Endothelial cell of umbilical vein (primary cell): ENCODE data around the gene COMMD2. TPM values are rescaled to one million over a fixed set of nuclear protein-coding genes. Genes with fewer than 3 reads are reported as not detected.

Experiments
- BruUV-seq: library from RNA; stranded (reverse); fragments of 400-500 nt; replicated peaks from 2 replicates; lab custom pipeline; 2021; lab: Mats Ljungman, UMichigan
- CTCF ChIA-PET: fragments of 300-600, 350-600 bp; sonication (Branson Sonifier 250); formaldehyde crosslinking; loops from one replicate; lab custom pipeline; 2021; ENCODE audit warnings: antibody characterized with exemption, inconsistent platforms; lab: Charles Lee
- POLR2A ChIA-PET: fragments of 300-600, 350-600 bp; sonication (Branson Sonifier 250); formaldehyde crosslinking; loops from one replicate; lab custom pipeline; 2021; ENCODE audit warnings: antibody characterized with exemption, inconsistent platforms; lab: Charles Lee
- DNase-seq: peaks from one replicate; pipeline ENCODE4 v3.0.0-alpha.2; 2011; ENCODE audit warnings: low read depth, low spot score
- FAIRE-seq: peaks from 2 replicates; lab custom pipeline; 2011; peaks lifted over from hg19 to GRCh38; lab: Jason Lieb, UNC
- H2AFZ ChIP-seq: 2 replicates; pipeline ENCODE4 v1.6.0; 2012; ENCODE audit warnings: low read depth, low read length, control low read depth, inconsistent platforms
- H3K27ac ChIP-seq: 2 replicates; pipeline ENCODE4 v1.5.1; 2011; ENCODE audit warnings: low read depth, mild to moderate bottlenecking, control low read depth, low read length, moderate library complexity; ENCODE audit not compliant: insufficient read depth
- H3K27me3 ChIP-seq, 2 experiments: 2 replicates each; pipeline versions ENCODE4 v1.6.0 to v1.6.1; 2011; ENCODE audit warnings: low read length in 2 of 2, mixed read lengths in 1 of 2; ENCODE audit not compliant: control insufficient read depth in 2 of 2, insufficient read depth in 2 of 2
- H3K36me3 ChIP-seq, 2 experiments: 2 replicates in 1 of 2; 3 replicates in 1 of 2; pipeline ENCODE4 v1.5.1; 2011; ENCODE audit warnings: low read length in 2 of 2, mild to moderate bottlenecking in 1 of 2, moderate library complexity in 1 of 2; ENCODE audit not compliant: control insufficient read depth in 2 of 2, insufficient read depth in 2 of 2; ENCODE audit errors: extremely low read depth in 1 of 2
- H3K4me1 ChIP-seq: 3 replicates; pipeline ENCODE4 v1.5.1; 2011; ENCODE audit warnings: mild to moderate bottlenecking, low read length; ENCODE audit not compliant: control insufficient read depth, insufficient read depth; ENCODE audit errors: extremely low read depth
- H3K4me2 ChIP-seq: 2 replicates; pipeline ENCODE4 v1.6.1; 2011; ENCODE audit warnings: low read length, control low read depth, mixed read lengths; ENCODE audit not compliant: insufficient read depth
- H3K4me3 ChIP-seq, 3 experiments: fragments of 200-600 bp in 1 of 3; sonication (generic), shearing (Covaris generic) in 1 of 3; replicated peaks in 1 of 3; 2 replicates each; pipeline ENCODE4 v1.5.1; 2011 to 2016; ENCODE audit warnings: control low read depth in 3 of 3, low read length in 3 of 3, mild to moderate bottlenecking in 2 of 3, inconsistent platforms in 1 of 3, low read depth in 1 of 3, moderate library complexity in 1 of 3; ENCODE audit not compliant: insufficient read depth in 1 of 3
- H3K79me2 ChIP-seq: 2 replicates; pipeline ENCODE4 v1.6.0; 2012; ENCODE audit warnings: low read length, inconsistent platforms; ENCODE audit not compliant: control insufficient read depth, insufficient read depth
- H3K9ac ChIP-seq: replicated peaks from 2 replicates; pipeline ENCODE3; 2011; ENCODE audit warnings: low read length, control low read depth; ENCODE audit not compliant: insufficient read depth; ENCODE audit errors: extremely low read depth
- H3K9me1 ChIP-seq: replicated peaks from 3 replicates; pipeline ENCODE4 v1.6.0; 2011; ENCODE audit warnings: mild to moderate bottlenecking, low read length; ENCODE audit not compliant: control insufficient read depth, insufficient read depth; ENCODE audit errors: extremely low read depth
- H3K9me3 ChIP-seq: replicated peaks from 2 replicates; pipeline ENCODE4 v1.5.1; 2012; ENCODE audit warnings: low read length, inconsistent platforms; ENCODE audit not compliant: control insufficient read depth, insufficient read depth
- H4K20me1 ChIP-seq: replicated peaks from 2 replicates; pipeline ENCODE3; 2011; ENCODE audit warnings: mild to moderate bottlenecking, low read length; ENCODE audit not compliant: control insufficient read depth, insufficient read depth; ENCODE audit errors: extremely low read depth
- CTCF ChIP-seq, 2 donors: IDR thresholded peaks; 1 replicate in 1 of 2; 2 replicates in 1 of 2; pipeline ENCODE4 v1.5.1; 2011; ENCODE audit warnings: low read length in 2 of 2, mild to moderate bottlenecking in 2 of 2, moderate library complexity in 2 of 2, control low read depth in 1 of 2, inconsistent platforms in 1 of 2, low read depth in 1 of 2; ENCODE audit not compliant: insufficient read depth in 1 of 2; ENCODE audit errors: extremely low read depth in 1 of 2
- EZH2 ChIP-seq: IDR thresholded peaks from 2 replicates; pipeline ENCODE4 v1.6.1; 2012; ENCODE audit warnings: borderline replicate concordance, low read depth, mild to moderate bottlenecking, moderate library complexity, low read length, inconsistent platforms; ENCODE audit not compliant: severe bottlenecking
- FOS ChIP-seq: IDR thresholded peaks from 2 replicates; pipeline ENCODE4 v1.6.1; 2011; ENCODE audit warnings: mild to moderate bottlenecking, low read length, moderate library complexity, borderline replicate concordance; ENCODE audit not compliant: insufficient read depth
- GATA2 ChIP-seq: IDR thresholded peaks from 2 replicates; pipeline ENCODE4 v1.7.0; 2011; ENCODE audit warnings: low read depth, mild to moderate bottlenecking, moderate library complexity, mixed read lengths, low read length; ENCODE audit not compliant: insufficient read length, insufficient read depth
- JUN ChIP-seq: IDR thresholded peaks from 2 replicates; pipeline ENCODE4 v1.6.1; 2011; ENCODE audit warnings: borderline replicate concordance, low read depth; ENCODE audit not compliant: insufficient read length, insufficient read depth
- MYC ChIP-seq: IDR thresholded peaks from one replicate; pipeline ENCODE4 v1.6.1; 2011; ENCODE audit warnings: mild to moderate bottlenecking, low read depth, low read length
- POLR2A ChIP-seq: IDR thresholded peaks from 2 replicates; pipeline ENCODE4 v1.6.1; 2012; ENCODE audit warnings: low read depth, mild to moderate bottlenecking, control low read depth, low read length
- POLR2AphosphoS5 ChIP-seq: IDR thresholded peaks from 2 replicates; pipeline ENCODE4 v1.6.1; 2012; ENCODE audit warnings: low read depth, mild to moderate bottlenecking, control low read depth, low read length, moderate library complexity; ENCODE audit not compliant: insufficient read depth
- dilution Hi-C: fragments of 300-500 bp; cut with MboI; formaldehyde crosslinking; loops from one replicate; pipeline ENCODE4 v1.15.0; 2019; ENCODE audit warnings: low sequenced_read_pairs; ENCODE audit not compliant: extremely low pct_ligation_motif_present
- intact Hi-C: fragments of 100-400 bp; cut with micrococcal nuclease; formaldehyde crosslinking; loops from one replicate; pipeline ENCODE4 v1.10.0; 2022
- polyA plus RNA-seq, 4 experiments: library from polyadenylated mRNA; depleted of rRNA in 3 of 4; stranded (reverse) in 3 of 4; unstranded in 1 of 4; fragments of >200 nt; gene quantifications; 2 replicates each; pipeline versions ENCODE4 v1.2.1 to v1.2.3, GENCODE V29; 2011 to 2012; ENCODE audit warnings: missing spikeins in 1 of 4
- total RNA-seq: library from RNA; stranded (reverse); gene quantifications from 2 replicates; pipeline ENCODE4 v1.2.3, GENCODE V29; 2021
- TF ChIP-seq, protein P1 (sequence below): IDR thresholded peaks from 2 replicates; pipeline ENCODE4 v1.6.1; 2011; ENCODE audit not compliant: insufficient read depth, insufficient read length

Gene COMMD2
- total and polyA plus RNA-seq, 2 donors (not counting 3 experiments of a cell fraction or from before 2014, with no cell fraction given) = 18.3 to 51.0 TPM

GRCh38 chr3:149702691-149703441 lies 49.4 kb downstream of the COMMD2 start:
- H3K36me3 ChIP-seq = no peaks in the 10 kb centered on the region
- dilution Hi-C loops (no loop called here), intact Hi-C loops (no loop called here)
- H3K4me2 ChIP-seq = no peak overlapping the region
- H3K9me3 ChIP-seq = no peaks in the 10 kb centered on the region
- DNase-seq = no peak
- no peak overlapping the region for H3K4me3 ChIP-seq
- no peak for TF ChIP-seq MYC
- peak; percentile 68 for TF ChIP-seq FOS
- H3K4me1 ChIP-seq = no peaks in the 10 kb centered on the region
- H3K27ac ChIP-seq = no peak overlapping the region
- H3K9ac ChIP-seq = no peak overlapping the region
- FAIRE-seq = no peak
- no peaks in the 10 kb centered on the region for H3K27me3 ChIP-seq
- POLR2A ChIA-PET = no interaction called here
- H2AFZ ChIP-seq = peak overlapping the region; percentile 50
- no peaks in the 10 kb centered on the region for H3K79me2 ChIP-seq
- H3K9me1 ChIP-seq = no peaks in the 10 kb centered on the region
- CTCF ChIA-PET = interaction anchor here (0.9 to 2.0 kb wide), 4 partner anchors 10 to 31 kb away, joined by 3 to 5 read pairs (median 5); no protein-coding TSS in a partner anchor
- BruUV-seq = no TSS peak
- H4K20me1 ChIP-seq = no peaks in the 10 kb centered on the region

- no peak overlapping the region for H3K27ac ChIP-seq
- intact Hi-C loops (no loop called here), dilution Hi-C loops (no loop called here)
- H3K4me1 ChIP-seq = no peaks in the 10 kb centered on the region
- no peak for DNase-seq
- no peaks in the 10 kb centered on the region for H3K9me3 ChIP-seq
- H3K9ac ChIP-seq = no peak overlapping the region
- no peak overlapping the region for H2AFZ ChIP-seq
- H3K4me2 ChIP-seq = no peak overlapping the region
- no peaks in the 10 kb centered on the region for H3K36me3 ChIP-seq
- H3K27me3 ChIP-seq = no peaks in the 10 kb centered on the region
- H4K20me1 ChIP-seq = no peaks in the 10 kb centered on the region
- H3K9me1 ChIP-seq = no peaks in the 10 kb centered on the region
- no peaks in the 10 kb centered on the region for H3K79me2 ChIP-seq
- no peak for FAIRE-seq
- TF ChIP-seq CTCF (IDR thresholded peaks at IDR 0.05; ENCODE audit: extremely low read depth in 1 of 2, insufficient read depth in 1 of 2, low read depth in 1 of 2, low read length in 2 of 2) (no peak), EZH2 (no peak), POLR2A (no peak), FOS (no peak), GATA2 (no peak), POLR2AphosphoS5 (no peak), MYC (no peak), JUN (no peak)
- TF ChIP-seq, protein P1, sequence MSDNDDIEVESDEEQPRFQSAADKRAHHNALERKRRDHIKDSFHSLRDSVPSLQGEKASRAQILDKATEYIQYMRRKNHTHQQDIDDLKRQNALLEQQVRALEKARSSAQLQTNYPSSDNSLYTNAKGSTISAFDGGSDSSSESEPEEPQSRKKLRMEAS = no peak
- H3K4me3 ChIP-seq = no peak overlapping the region
- ChIA-PET POLR2A (no interaction called here), CTCF (interaction anchor here (2.0 kb wide), 1 partner anchor 30 kb away, joined by 5 read pairs; no protein-coding TSS in a partner anchor)
- BruUV-seq = no TSS peak
Observed at GRCh38 chr3:149701977-149702350, 50.3 kb downstream of the COMMD2 start.
